DOHH2 (cell line): Measurements from ENCODE around the gene SP9.
"Not testable (repeated sequence)": the region's sequence is repeated elsewhere in the genome, so short reads cannot be mapped to it uniquely, and the experiment has no call there.

Source experiments
- H3F3A ChIP-seq: fragments of 200-600 bp; sonication (generic), shearing (Covaris generic); 2 replicates; pipeline ENCODE4 v1.6.0; 2016; ENCODE audit warnings: antibody characterized with exemption, mild to moderate bottlenecking; ENCODE audit not compliant: control insufficient read depth, insufficient read depth
- H3K27ac ChIP-seq: fragments of 200-600 bp; sonication (generic); 2 replicates; pipeline ENCODE4 v1.5.1; 2014; ENCODE audit warnings: low read depth, mild to moderate bottlenecking, low read length, moderate library complexity
- H3K27me3 ChIP-seq: fragments of 200-600 bp; sonication (generic); 2 replicates; pipeline ENCODE4 v1.6.1; 2014; ENCODE audit warnings: mild to moderate bottlenecking, low read length, mixed read lengths; ENCODE audit not compliant: control insufficient read depth
- H3K36me3 ChIP-seq: fragments of 200-600 bp; sonication (generic); 2 replicates; pipeline ENCODE4 v1.6.1; 2014; ENCODE audit warnings: mild to moderate bottlenecking, low read length, moderate library complexity, mixed read lengths; ENCODE audit not compliant: control insufficient read depth
- H3K4me1 ChIP-seq: fragments of 200-600 bp; sonication (generic); 2 replicates; pipeline ENCODE4 v1.6.1; 2014; ENCODE audit warnings: mild to moderate bottlenecking, low read length, mixed read lengths; ENCODE audit not compliant: control insufficient read depth
- H3K4me2 ChIP-seq: fragments of 200-600 bp; sonication (generic); 2 replicates; pipeline ENCODE4 v1.6.0; 2014; ENCODE audit warnings: mild to moderate bottlenecking, low read length, moderate library complexity
- H3K4me3 ChIP-seq: fragments of 200-600 bp; sonication (generic); 2 replicates; pipeline ENCODE4 v1.5.1; 2014; ENCODE audit warnings: mild to moderate bottlenecking, low read length, mixed read lengths
- H3K79me2 ChIP-seq: fragments of 200-600 bp; sonication (generic); 2 replicates; pipeline ENCODE4 v1.6.1; 2014; ENCODE audit warnings: mild to moderate bottlenecking, low read length, mixed read lengths; ENCODE audit not compliant: control insufficient read depth
- H3K9me2 ChIP-seq: fragments of 200-600 bp; sonication (generic); replicated peaks from 2 replicates; pipeline ENCODE4 v1.6.1; 2014; ENCODE audit warnings: mild to moderate bottlenecking, low read length, mixed read lengths; ENCODE audit not compliant: control insufficient read depth
- H3K9me3 ChIP-seq: fragments of 200-600 bp; sonication (generic); 2 replicates; pipeline ENCODE4 v1.6.1; 2014; ENCODE audit warnings: antibody characterized with exemption, low read length, mixed read lengths; ENCODE audit not compliant: control insufficient read depth, insufficient read depth
- H4K20me1 ChIP-seq: fragments of 200-600 bp; sonication (generic); 2 replicates; pipeline ENCODE4 v1.6.0; 2014; ENCODE audit warnings: low read depth, mild to moderate bottlenecking, antibody characterized with exemption, low read length, moderate library complexity; ENCODE audit not compliant: control insufficient read depth, insufficient read depth
- CTCF ChIP-seq: fragments of 200-600 bp; sonication (generic); IDR thresholded peaks from one replicate; pipeline ENCODE4 v1.5.1; 2014; ENCODE audit warnings: antibody characterized with exemption, mild to moderate bottlenecking, low read depth, low read length; ENCODE audit not compliant: poor library complexity, severe bottlenecking
- EZH2phosphoT487 ChIP-seq: fragments of 200-600 bp; sonication (generic); IDR thresholded peaks from 2 replicates; pipeline ENCODE4 v1.6.1; 2017; ENCODE audit warnings: borderline replicate concordance, mild to moderate bottlenecking, antibody characterized with exemption, low read length, moderate library complexity, mixed read lengths

Gene SP9

DNA sequence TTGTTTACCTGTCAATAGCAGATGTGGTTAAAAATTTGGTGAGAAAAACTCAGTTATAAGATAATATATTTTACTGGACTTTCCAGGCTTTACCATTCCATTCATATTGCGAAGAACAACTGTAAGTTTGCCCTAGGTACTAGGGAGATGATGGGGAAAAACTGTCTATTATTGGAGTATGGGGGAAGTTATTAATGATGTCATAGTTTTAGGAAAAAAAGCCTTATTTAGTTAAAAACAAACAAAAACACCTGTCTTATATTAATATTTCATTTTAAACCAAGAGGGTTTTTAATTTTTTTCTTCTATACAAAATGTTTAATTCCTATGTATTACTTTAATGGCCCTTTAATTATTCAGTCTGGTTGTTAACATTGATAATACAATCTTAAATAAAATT is 18.2 kb downstream of the SP9 start:
- TF ChIP-seq EZH2phosphoT487: no peak
- TF ChIP-seq CTCF: no peak
- H3K4me2 ChIP-seq: no peak overlapping the region
- H3K9me3 ChIP-seq: no peaks in the 10 kb centered on the region
- no peak overlapping the region for H3K27ac ChIP-seq
- no peak overlapping the region for H3K4me3 ChIP-seq
- H3K9me2 ChIP-seq: no peaks in the 10 kb centered on the region
- H3K4me1 ChIP-seq: no peaks in the 10 kb centered on the region
- H4K20me1 ChIP-seq: no peaks in the 10 kb centered on the region
- H3K79me2 ChIP-seq: no peaks in the 10 kb centered on the region
- H3K27me3 ChIP-seq: no peaks in the 10 kb centered on the region
- peaks cover 6% of the 10 kb centered on the region for H3K36me3 ChIP-seq
- no peaks in the 10 kb centered on the region; the same call in 1 of the 2 replicates for H3F3A ChIP-seq

- Histone ChIP-seq H3K4me2 (no peak overlapping the region), H3K79me2 (no peaks in the 10 kb centered on the region), H3K27me3 (no peaks in the 10 kb centered on the region), H3K4me3 (no peak overlapping the region), H3K27ac (no peak overlapping the region), H3K36me3 (no peaks in the 10 kb centered on the region), H3K4me1 (no peaks in the 10 kb centered on the region), H4K20me1 (no peaks in the 10 kb centered on the region), H3F3A (no peaks in the 10 kb centered on the region; the same call in 1 of the 2 replicates), H3K9me2 (no peaks in the 10 kb centered on the region), H3K9me3 (no peaks in the 10 kb centered on the region)
- TF ChIP-seq CTCF: no peak
- TF ChIP-seq EZH2phosphoT487: no peak
Measured at GRCh38 chr2:174356347-174356746, 21.6 kb downstream of the SP9 start.

- not testable (repeated sequence) for H3K4me1 ChIP-seq, H3K79me2 ChIP-seq, H3K27ac ChIP-seq, H4K20me1 ChIP-seq, H3K4me3 ChIP-seq, H3K4me2 ChIP-seq, H3F3A ChIP-seq, H3K27me3 ChIP-seq, H3K9me2 ChIP-seq
- peaks cover 13% of the 10 kb centered on the region for H3K36me3 ChIP-seq
- peaks cover 14% of the 10 kb centered on the region for H3K9me3 ChIP-seq
Measured at GRCh38 chr2:174359663-174360062, 24.9 kb downstream of the SP9 start.

GRCh38 chr2:174362949-174363348 is 28.2 kb downstream of the SP9 start:
- peaks cover 17% of the 10 kb centered on the region for H3K9me3 ChIP-seq
- no peaks in the 10 kb centered on the region for H3K9me2 ChIP-seq
- no peak for TF ChIP-seq CTCF
- TF ChIP-seq EZH2phosphoT487: no peak
- H3K79me2 ChIP-seq: no peaks in the 10 kb centered on the region
- H3K4me2 ChIP-seq: no peak overlapping the region
- H3K4me3 ChIP-seq: no peak overlapping the region
- no peaks in the 10 kb centered on the region; the same call in 1 of the 2 replicates for H3F3A ChIP-seq
- H4K20me1 ChIP-seq: no peaks in the 10 kb centered on the region
- no peaks in the 10 kb centered on the region for H3K27me3 ChIP-seq
- no peaks in the 10 kb centered on the region for H3K4me1 ChIP-seq
- peaks cover 21% of the 10 kb centered on the region for H3K36me3 ChIP-seq
- H3K27ac ChIP-seq: no peak overlapping the region

GRCh38 chr2:174363492-174364225 is 28.9 kb downstream of the SP9 start:
- H3K36me3 ChIP-seq: peaks cover 21% of the 10 kb centered on the region
- H3K4me3 ChIP-seq: not testable (repeated sequence)

More at GRCh38 chr2:174363492-174364225, 28.9 kb downstream of the SP9 start:
- H3F3A ChIP-seq, H3K9me2 ChIP-seq, H3K27me3 ChIP-seq, H3K27ac ChIP-seq, H3K4me1 ChIP-seq, H3K79me2 ChIP-seq, H4K20me1 ChIP-seq, H3K4me2 ChIP-seq: not testable (repeated sequence)
- H3K9me3 ChIP-seq: peaks cover 17% of the 10 kb centered on the region
